Mesenchymal stem cell (in vitro differentiated cells and primary cell): ENCODE results near the gene MTA3.
A peak's percentile ranks its signal among the peaks of the same experiment; 100 is the strongest.

Experiments
- DNase-seq: peaks from one replicate; pipeline ENCODE4 v3.0.0-alpha.2; 2013
- H2AFZ ChIP-seq: one replicate; pipeline ENCODE4 v1.6.1; 2013; ENCODE audit warnings: low read depth, mild to moderate bottlenecking, control low read depth, inconsistent platforms, low read length, moderate library complexity
- H2AK5ac ChIP-seq: 2 replicates; pipeline ENCODE4 v1.6.1; 2013; ENCODE audit warnings: low read length, moderate library complexity, mild to moderate bottlenecking, inconsistent platforms; ENCODE audit not compliant: severe bottlenecking
- H2BK120ac ChIP-seq: one replicate; pipeline ENCODE4 v1.6.1; 2013; ENCODE audit warnings: low read depth, mild to moderate bottlenecking, inconsistent platforms, low read length, moderate library complexity
- H2BK12ac ChIP-seq, 2 experiments: one replicate each; pipeline ENCODE4 v1.6.1; 2013; ENCODE audit warnings: inconsistent platforms in 2 of 2, low read length in 2 of 2, mild to moderate bottlenecking in 2 of 2, moderate library complexity in 2 of 2, control low read depth in 1 of 2
- H2BK15ac ChIP-seq: one replicate; pipeline ENCODE4 v1.6.1; 2013; ENCODE audit warnings: mild to moderate bottlenecking, low read depth, inconsistent platforms; ENCODE audit not compliant: poor library complexity, severe bottlenecking
- H2BK5ac ChIP-seq: 2 replicates; pipeline ENCODE4 v1.6.1; 2013; ENCODE audit warnings: low read depth, mild to moderate bottlenecking, low read length, control low read depth, inconsistent platforms; ENCODE audit not compliant: poor library complexity, severe bottlenecking
- H3K14ac ChIP-seq, 2 experiments: one replicate each; pipeline ENCODE4 v1.6.1; 2013; ENCODE audit warnings: inconsistent platforms in 2 of 2, low read length in 2 of 2, control low read depth in 1 of 2, mild to moderate bottlenecking in 1 of 2, moderate library complexity in 1 of 2
- H3K18ac ChIP-seq, 2 experiments: one replicate each; pipeline ENCODE4 v1.6.1; 2013; ENCODE audit warnings: inconsistent platforms in 2 of 2, low read length in 2 of 2, control low read depth in 1 of 2, low read depth in 1 of 2, mild to moderate bottlenecking in 1 of 2
- H3K23ac ChIP-seq, 2 experiments: one replicate each; pipeline ENCODE4 v1.6.1; 2013; ENCODE audit warnings: inconsistent platforms in 2 of 2, low read length in 2 of 2, mild to moderate bottlenecking in 2 of 2, moderate library complexity in 2 of 2, control low read depth in 1 of 2
- H3K27ac ChIP-seq: 2 replicates; pipeline ENCODE4 v1.5.1; 2013; ENCODE audit warnings: mild to moderate bottlenecking, moderate library complexity, low read length, control low read depth, inconsistent platforms; ENCODE audit not compliant: poor library complexity, severe bottlenecking
- H3K27me3 ChIP-seq, 2 experiments: 2 replicates each; pipeline versions ENCODE4 v1.6.1 to v1.7.0; 2013; ENCODE audit warnings: low read length in 2 of 2, mild to moderate bottlenecking in 2 of 2, moderate library complexity in 2 of 2, control low read depth in 1 of 2, inconsistent platforms in 1 of 2; ENCODE audit not compliant: control insufficient read depth in 1 of 2, insufficient read depth in 1 of 2
- H3K36me3 ChIP-seq, 2 experiments: 2 replicates each; pipeline versions ENCODE4 v1.6.1 to v1.7.0; 2013; ENCODE audit warnings: low read length in 2 of 2, control low read depth in 1 of 2, inconsistent platforms in 1 of 2, low read depth in 1 of 2, mild to moderate bottlenecking in 1 of 2; ENCODE audit not compliant: insufficient read depth in 2 of 2, control insufficient read depth in 1 of 2
- H3K4ac ChIP-seq, 2 experiments: one replicate each; pipeline ENCODE4 v1.6.1; 2013; ENCODE audit warnings: inconsistent platforms in 2 of 2, low read length in 2 of 2, mild to moderate bottlenecking in 2 of 2, moderate library complexity in 2 of 2, control low read depth in 1 of 2, low read depth in 1 of 2
- H3K4me1 ChIP-seq: 2 replicates; pipeline ENCODE4 v1.6.1; 2013; ENCODE audit warnings: low read depth, low read length, control low read depth; ENCODE audit not compliant: control insufficient read depth, insufficient read depth
- H3K4me2 ChIP-seq: 2 replicates; pipeline ENCODE4 v1.6.1; 2013; ENCODE audit warnings: low read length, mild to moderate bottlenecking, inconsistent platforms; ENCODE audit not compliant: poor library complexity, severe bottlenecking
- H3K4me3 ChIP-seq, 2 experiments: 2 replicates each; pipeline versions ENCODE4 v1.5.1 to v1.7.0; 2013; ENCODE audit warnings: low read length in 2 of 2, mild to moderate bottlenecking in 2 of 2, control low read depth in 1 of 2, low read depth in 1 of 2; ENCODE audit not compliant: insufficient read depth in 1 of 2
- H3K79me1 ChIP-seq: replicated peaks from 2 replicates; pipeline ENCODE4 v1.6.1; 2013; ENCODE audit warnings: mild to moderate bottlenecking, control low read depth, low read length, inconsistent platforms; ENCODE audit not compliant: poor library complexity, severe bottlenecking
- H3K9ac ChIP-seq: 2 replicates; pipeline ENCODE4 v1.7.0; 2013; ENCODE audit warnings: mild to moderate bottlenecking, low read length, moderate library complexity
- H3K9me3 ChIP-seq: 2 replicates; pipeline ENCODE4 v1.7.0; 2013; ENCODE audit warnings: mild to moderate bottlenecking, low read length; ENCODE audit not compliant: control insufficient read depth
- H4K8ac ChIP-seq: one replicate; pipeline ENCODE4 v1.6.1; 2013; ENCODE audit warnings: inconsistent platforms, mild to moderate bottlenecking, low read length, moderate library complexity
- H4K91ac ChIP-seq: one replicate; pipeline ENCODE4 v1.6.1; 2013; ENCODE audit warnings: mild to moderate bottlenecking, low read length, inconsistent platforms
- WGBS: methylation state at CpG from one replicate; pipeline ENCODE4 v1.1.7; 2013; ENCODE audit warnings: mixed read lengths; 5-methylcytosine and 5-hydroxymethylcytosine counted together

Gene MTA3

GRCh38 chr2:42788478-42788793 lies 220.0 kb downstream of the MTA3 start:
- H3K23ac ChIP-seq: no peak overlapping the region
- no peak overlapping the region for H3K9ac ChIP-seq
- no peak overlapping the region for H4K91ac ChIP-seq
- peaks cover 11% of the 10 kb centered on the region for H3K4me1 ChIP-seq
- 83% methylated on average over 9 of the region's 9 CpGs for WGBS
- no peak overlapping the region for H2AK5ac ChIP-seq
- no peaks in the 10 kb centered on the region for H3K9me3 ChIP-seq
- H3K27ac ChIP-seq: no peak overlapping the region
- no peak for DNase-seq
- H3K27me3 ChIP-seq: peaks cover 26 to 34% of the 10 kb centered on the region in 2 experiments
- H2AFZ ChIP-seq: no peak overlapping the region
- no peak overlapping the region for H2BK15ac ChIP-seq
- no peak overlapping the region for H2BK5ac ChIP-seq
- no peak overlapping the region for H4K8ac ChIP-seq
- H3K14ac ChIP-seq: peak overlapping the region in 1 of 2 experiments; percentile 26
- peaks cover 0 to 5% of the 10 kb centered on the region in 2 experiments for H3K36me3 ChIP-seq
- no peaks in the 10 kb centered on the region for H3K79me1 ChIP-seq
- H3K4me3 ChIP-seq: no peak overlapping the region
- no peak overlapping the region for H3K18ac ChIP-seq
- no peak overlapping the region for H3K4ac ChIP-seq
- no peak overlapping the region for H2BK120ac ChIP-seq
- H2BK12ac ChIP-seq: no peak overlapping the region
- no peak overlapping the region for H3K4me2 ChIP-seq

- H3K4ac ChIP-seq: no peak overlapping the region
- no peak overlapping the region for H4K8ac ChIP-seq
- H3K23ac ChIP-seq: no peak overlapping the region
- H2AFZ ChIP-seq: no peak overlapping the region
- H3K18ac ChIP-seq: no peak overlapping the region
- no peak overlapping the region for H2BK120ac ChIP-seq
- H3K9me3 ChIP-seq: no peaks in the 10 kb centered on the region
- no peaks in the 10 kb centered on the region for H3K79me1 ChIP-seq
- no peak overlapping the region for H3K4me2 ChIP-seq
- peaks cover 11% of the 10 kb centered on the region for H3K4me1 ChIP-seq
- no peak overlapping the region for H3K9ac ChIP-seq
- H3K27ac ChIP-seq: no peak overlapping the region
- H3K14ac ChIP-seq: no peak overlapping the region
- no peak overlapping the region for H2AK5ac ChIP-seq
- no peak overlapping the region for H4K91ac ChIP-seq
- H2BK15ac ChIP-seq: no peak overlapping the region
- no peak overlapping the region for H2BK5ac ChIP-seq
- H3K27me3 ChIP-seq: peaks cover 26 to 34% of the 10 kb centered on the region in 2 experiments
- peaks cover 0 to 5% of the 10 kb centered on the region in 2 experiments for H3K36me3 ChIP-seq
- H2BK12ac ChIP-seq: no peak overlapping the region
- H3K4me3 ChIP-seq: no peak overlapping the region
- no peak for DNase-seq
- 69% methylated on average over 4 of the region's 4 CpGs for WGBS
Measured at GRCh38 chr2:42788882-42789281, 220.4 kb downstream of the MTA3 start.

- no peak overlapping the region for H4K91ac ChIP-seq
- no peak overlapping the region for H3K14ac ChIP-seq
- peaks cover 0 to 5% of the 10 kb centered on the region in 2 experiments for H3K36me3 ChIP-seq
- H4K8ac ChIP-seq: no peak overlapping the region
- WGBS: 100% methylated on average over 2 of the region's 2 CpGs
- no peak overlapping the region for H2AFZ ChIP-seq
- H2BK15ac ChIP-seq: no peak overlapping the region
- peaks cover 11% of the 10 kb centered on the region for H3K4me1 ChIP-seq
- H3K79me1 ChIP-seq: no peaks in the 10 kb centered on the region
- H2BK120ac ChIP-seq: no peak overlapping the region
- no peak overlapping the region for H2BK12ac ChIP-seq
- no peak overlapping the region for H3K9ac ChIP-seq
- no peak overlapping the region for H3K23ac ChIP-seq
- H3K27ac ChIP-seq: no peak overlapping the region
- no peak overlapping the region for H2AK5ac ChIP-seq
- H3K18ac ChIP-seq: no peak overlapping the region
- H2BK5ac ChIP-seq: no peak overlapping the region
- H3K4ac ChIP-seq: no peak overlapping the region
- no peak for DNase-seq
- no peaks in the 10 kb centered on the region for H3K9me3 ChIP-seq
- peaks cover 26 to 34% of the 10 kb centered on the region in 2 experiments for H3K27me3 ChIP-seq
- no peak overlapping the region for H3K4me3 ChIP-seq
- H3K4me2 ChIP-seq: no peak overlapping the region
Measured at GRCh38 chr2:42789751-42790150, 221.3 kb downstream of the MTA3 start.

- Histone ChIP-seq H2BK120ac (no peak overlapping the region), H3K9me3 (no peaks in the 10 kb centered on the region), H3K4me1 (peaks cover 13% of the 10 kb centered on the region), H3K27ac (no peak overlapping the region), H3K4me3 (no peak overlapping the region), H3K79me1 (no peaks in the 10 kb centered on the region), H4K8ac (no peak overlapping the region), H2BK5ac (no peak overlapping the region), H3K36me3 (peaks cover 0 to 5% of the 10 kb centered on the region in 2 experiments), H3K18ac (no peak overlapping the region), H2AFZ (no peak overlapping the region), H4K91ac (no peak overlapping the region), H2BK12ac (peak overlapping the region in 1 of 2 experiments; percentile 38), H3K14ac (peak overlapping the region in 1 of 2 experiments; percentile 66), H3K4me2 (no peak overlapping the region), H3K9ac (peak overlapping the region; percentile 69), H3K4ac (peak overlapping the region in 1 of 2 experiments; percentile 9), H3K27me3 (peaks cover 26 to 34% of the 10 kb centered on the region in 2 experiments), H3K23ac (no peak overlapping the region), H2BK15ac (no peak overlapping the region), H2AK5ac (no peak overlapping the region)
- 98% methylated on average over 3 of the region's 4 CpGs for WGBS
- no peak for DNase-seq
Measured at GRCh38 chr2:42791606-42792005, 223.2 kb downstream of the MTA3 start.
